ENCODE data around the gene CARD19.

CARD19 gene

DNA sequence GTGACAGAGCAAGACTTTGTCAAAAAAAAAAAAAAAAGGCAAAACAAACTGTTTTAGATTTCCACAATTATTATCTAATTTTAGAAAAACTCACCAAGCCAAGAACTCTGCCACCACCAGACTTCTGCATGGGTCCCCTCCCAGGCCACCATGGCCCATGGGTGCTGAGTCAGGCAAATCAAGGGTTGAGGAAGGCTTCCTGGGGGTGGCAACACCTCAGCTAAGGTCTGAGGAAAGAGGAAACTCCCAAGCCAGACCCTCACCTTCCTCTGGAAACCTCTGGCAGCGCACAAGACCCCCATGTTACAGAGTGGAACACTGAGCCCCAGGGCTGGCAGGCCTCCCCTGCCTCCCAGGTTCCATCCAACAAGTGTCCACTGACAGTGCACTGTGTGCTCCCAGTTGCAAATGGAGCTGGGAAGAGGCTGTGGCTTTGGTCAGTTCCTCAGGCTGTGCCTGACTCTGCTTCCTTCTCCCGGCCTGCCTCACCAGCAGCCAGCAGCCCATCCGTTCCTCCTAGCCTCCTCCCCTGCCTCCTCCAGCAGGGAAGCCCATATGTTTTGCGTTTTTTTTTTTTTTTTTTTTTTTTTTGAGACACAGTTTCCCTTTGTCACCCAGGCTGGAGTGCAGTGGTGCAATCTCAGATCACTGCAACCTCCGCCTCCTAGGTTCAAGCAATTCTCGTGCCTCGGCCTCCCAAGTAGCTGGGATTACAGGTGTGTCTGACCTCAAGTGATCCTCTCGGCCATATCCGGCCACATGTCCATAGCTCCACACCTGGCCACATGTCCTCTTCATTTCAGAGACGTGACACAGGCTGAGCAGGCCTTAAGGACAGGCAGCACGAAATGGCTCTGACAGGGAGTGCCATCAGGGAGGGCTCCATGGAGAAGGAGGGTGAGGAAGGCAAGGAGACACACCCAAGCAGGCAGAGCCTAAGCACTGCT is 41.0 kb upstream of the CARD19 start:
- TF ChIP-seq, protein P1, sequence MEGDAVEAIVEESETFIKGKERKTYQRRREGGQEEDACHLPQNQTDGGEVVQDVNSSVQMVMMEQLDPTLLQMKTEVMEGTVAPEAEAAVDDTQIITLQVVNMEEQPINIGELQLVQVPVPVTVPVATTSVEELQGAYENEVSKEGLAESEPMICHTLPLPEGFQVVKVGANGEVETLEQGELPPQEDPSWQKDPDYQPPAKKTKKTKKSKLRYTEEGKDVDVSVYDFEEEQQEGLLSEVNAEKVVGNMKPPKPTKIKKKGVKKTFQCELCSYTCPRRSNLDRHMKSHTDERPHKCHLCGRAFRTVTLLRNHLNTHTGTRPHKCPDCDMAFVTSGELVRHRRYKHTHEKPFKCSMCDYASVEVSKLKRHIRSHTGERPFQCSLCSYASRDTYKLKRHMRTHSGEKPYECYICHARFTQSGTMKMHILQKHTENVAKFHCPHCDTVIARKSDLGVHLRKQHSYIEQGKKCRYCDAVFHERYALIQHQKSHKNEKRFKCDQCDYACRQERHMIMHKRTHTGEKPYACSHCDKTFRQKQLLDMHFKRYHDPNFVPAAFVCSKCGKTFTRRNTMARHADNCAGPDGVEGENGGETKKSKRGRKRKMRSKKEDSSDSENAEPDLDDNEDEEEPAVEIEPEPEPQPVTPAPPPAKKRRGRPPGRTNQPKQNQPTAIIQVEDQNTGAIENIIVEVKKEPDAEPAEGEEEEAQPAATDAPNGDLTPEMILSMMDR (IDR thresholded peaks at IDR 0.05), result no peak

DNA sequence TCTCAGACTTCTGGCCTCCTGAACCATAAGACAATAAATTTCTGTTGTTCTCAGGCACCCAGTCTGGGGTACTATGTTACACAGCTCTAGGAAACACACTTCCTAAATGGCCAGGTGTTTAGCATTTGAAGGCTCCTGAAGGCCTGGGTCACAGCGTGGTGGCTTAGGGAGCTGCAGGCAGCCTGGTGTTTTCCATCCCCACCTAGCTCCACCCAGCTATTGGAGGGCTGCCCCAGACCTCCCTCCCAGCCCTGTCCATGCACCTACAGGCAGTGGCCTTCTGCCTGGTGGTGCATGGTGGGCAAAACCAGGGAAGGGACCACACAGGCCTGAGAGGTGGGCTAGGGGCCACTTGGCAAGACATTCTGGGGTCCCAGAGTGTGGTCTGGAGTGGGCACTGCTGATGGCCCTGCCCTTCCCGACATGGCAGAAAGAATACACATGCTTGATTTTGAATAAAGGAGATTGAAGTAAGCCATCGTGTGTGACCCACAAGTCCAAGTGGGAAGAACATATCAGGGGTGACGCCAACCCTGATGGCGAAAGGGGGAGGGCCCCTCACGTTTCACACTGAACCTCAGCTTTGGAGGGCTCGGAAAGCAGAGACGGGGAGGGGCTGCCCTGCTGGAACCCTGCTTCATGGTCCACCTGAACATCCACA is 38.8 kb upstream of the CARD19 start:
- TF ChIP-seq, protein P1 (IDR thresholded peaks at IDR 0.05), result no peak

DNA sequence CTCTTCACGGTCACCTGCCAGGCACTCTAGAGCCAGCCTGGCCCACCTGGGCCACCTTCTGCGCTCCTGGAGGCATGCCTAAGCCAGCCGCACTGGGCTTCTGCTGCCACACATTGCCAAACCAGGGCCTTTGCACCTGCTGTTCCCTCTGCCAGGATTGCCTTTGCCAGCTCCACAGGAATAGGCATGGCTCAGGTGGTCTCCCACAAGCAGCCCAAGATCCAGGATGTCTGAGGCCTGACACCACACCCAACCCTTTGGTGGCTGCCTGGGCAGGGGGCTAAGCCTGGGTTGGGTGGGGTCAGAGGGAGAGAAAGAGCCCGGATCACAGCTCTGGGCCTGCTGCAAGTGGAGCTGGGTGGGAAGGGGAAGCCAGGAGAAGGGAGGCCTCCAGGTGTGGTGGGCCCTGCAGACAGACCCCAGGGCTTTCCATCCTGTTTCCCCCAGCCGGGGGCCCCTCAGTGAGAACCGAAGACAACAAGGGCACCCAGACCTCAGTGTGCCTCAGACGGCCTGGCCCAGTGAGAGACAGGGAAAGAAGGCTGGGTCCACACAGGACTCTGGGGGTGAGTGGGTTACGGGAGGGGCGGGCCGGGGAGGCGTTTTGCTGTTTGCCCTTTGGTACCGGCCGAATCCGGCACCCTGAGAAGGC is 38.2 kb upstream of the CARD19 start:
- TF ChIP-seq, protein P1 (IDR thresholded peaks at IDR 0.05), result no peak

DNA sequence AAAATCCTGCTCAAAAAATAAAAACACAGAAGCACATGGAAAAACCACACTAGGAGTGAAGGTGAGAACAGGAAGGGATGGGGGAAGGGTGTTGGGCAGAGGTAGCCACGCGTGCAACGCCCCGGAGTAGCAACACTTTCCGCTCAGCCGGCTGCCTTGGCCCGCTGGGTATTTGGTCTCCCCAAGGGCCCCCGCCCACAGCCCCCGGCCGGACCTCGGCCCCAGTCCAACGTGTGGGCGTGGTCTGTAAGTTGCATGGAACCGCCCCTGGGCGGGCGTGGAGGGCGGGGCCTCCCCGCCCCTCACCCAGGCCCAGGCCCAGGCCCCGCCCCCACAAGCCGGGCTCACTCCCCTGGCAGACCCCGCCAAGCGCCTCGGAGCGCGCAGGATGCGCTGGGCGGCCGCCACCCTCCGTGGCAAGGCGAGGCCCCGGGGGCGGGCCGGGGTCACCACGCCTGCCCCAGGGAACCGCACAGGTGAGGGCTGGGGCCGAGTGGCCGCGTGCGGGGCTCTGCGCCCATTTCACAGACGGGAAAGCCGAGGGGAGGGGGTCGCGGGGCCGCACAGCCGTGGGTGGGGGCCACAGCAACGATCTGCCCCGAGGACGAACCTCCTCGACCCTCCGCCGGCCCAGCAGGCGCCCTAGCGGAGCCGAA is 37.5 kb upstream of the CARD19 start, which contains the start of gene SUSD3:
Gene SUSD3, plus strand, starts transcription at position 347 of the 656 bp plus-strand sequence. Its CDS starts 42 bp downstream, at position 389.
- TF ChIP-seq, protein P1 (IDR thresholded peaks at IDR 0.05), result no peak

DNA sequence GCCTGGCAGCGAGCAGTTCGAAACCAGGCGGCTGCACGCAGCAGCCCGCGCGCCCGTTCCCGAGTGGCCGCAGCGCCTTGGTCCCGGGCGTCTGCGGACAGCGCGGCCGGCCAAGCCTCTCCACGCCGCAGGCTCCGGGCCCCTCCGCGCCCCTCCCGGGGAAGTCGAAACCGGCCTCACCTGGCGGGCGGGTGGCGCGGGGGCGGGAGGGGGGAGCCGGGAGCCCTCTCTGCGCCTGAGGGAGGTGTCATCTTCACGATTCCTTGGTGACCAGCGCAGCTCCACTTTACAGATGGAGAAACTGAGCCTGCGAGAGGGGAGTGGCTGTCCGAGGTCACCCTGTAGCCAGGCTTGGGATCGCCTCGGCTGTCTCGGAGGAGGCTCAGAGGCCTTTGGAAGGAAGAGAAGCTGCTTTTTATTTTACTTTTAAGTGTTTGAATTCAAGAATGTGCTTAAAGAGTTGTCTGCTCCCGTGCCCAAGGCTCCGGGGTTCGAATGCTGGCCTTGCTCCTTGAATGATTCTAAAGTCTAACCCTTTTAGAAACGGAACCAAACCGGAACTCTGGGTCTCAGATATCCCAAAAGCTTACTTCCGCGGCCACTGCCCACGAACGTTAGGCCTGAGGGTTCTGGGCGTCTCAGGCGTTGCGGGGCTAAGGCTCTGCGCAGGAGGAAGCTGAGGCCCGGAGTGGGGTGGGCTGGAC is 36.9 kb upstream of the CARD19 start:
- TF ChIP-seq, protein P1 (IDR thresholded peaks at IDR 0.05), result no peak

DNA sequence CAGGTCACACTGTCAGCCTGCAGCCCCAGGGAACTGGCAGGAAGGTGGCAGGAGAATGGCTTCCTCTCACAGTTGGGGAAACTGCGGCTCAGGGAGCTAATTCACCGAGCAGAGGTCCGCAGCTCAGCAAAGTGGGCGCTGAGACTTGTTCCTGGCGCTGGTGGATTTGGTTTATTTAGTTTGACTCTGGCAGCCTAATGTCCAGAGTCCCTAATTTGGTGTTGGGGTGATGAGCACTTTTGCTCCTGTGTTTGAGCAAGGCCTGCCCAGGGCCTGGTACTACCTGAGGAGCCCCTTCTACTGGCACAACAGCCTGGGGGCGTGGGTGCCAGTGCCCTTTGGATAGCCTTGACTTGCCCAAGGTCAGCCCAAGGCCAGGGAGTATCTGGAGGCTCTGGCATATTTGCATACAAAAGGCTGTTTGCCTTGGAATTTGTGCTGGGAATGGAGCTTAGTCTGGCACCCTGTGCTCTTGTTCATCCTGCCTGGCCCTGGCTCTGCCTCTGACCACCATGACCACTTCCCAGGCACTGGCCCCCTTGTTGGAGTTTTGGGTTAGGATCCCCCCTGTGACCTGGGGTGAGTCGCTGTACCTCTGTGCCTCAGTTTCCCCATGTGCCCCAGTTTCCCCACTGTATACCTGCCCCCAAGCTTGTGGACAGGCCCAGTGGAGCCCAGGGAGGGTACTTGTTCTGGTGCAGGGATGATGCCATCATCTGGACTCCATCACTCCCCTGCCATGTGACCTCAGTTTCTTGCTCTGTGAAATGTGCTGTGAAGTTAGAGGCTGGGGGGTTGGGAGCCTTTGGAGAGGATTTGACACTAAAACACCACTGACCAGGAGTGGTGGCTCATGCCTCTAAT is 36.1 kb upstream of the CARD19 start:
- TF ChIP-seq, protein P1 (IDR thresholded peaks at IDR 0.05), result no peak
